Measurements from ENCODE around the gene YBX1.
"Not testable (repeated sequence)": the region's sequence is repeated elsewhere in the genome, so short reads cannot be mapped to it uniquely, and the experiment has no call there.

The YBX1 gene

GRCh38 chr1:42703888-42704464, 21.8 kb downstream of the YBX1 start:
- TF ChIP-seq CTCF (conservative IDR thresholded peaks at IDR 0.05; ENCODE audit: low read depth, low read length) = no peak
- no peak for DNase-seq (ENCODE audit: low read depth)
- no peak overlapping the region for H3K4me3 ChIP-seq (ENCODE audit: low read depth, low read length)

- not testable (repeated sequence) for H3K4me3 ChIP-seq (ENCODE audit: low read depth, low read length); DNase-seq (ENCODE audit: low read depth)
Measured at GRCh38 chr1:42712808-42713207, 30.6 kb downstream of the YBX1 start.

DNA sequence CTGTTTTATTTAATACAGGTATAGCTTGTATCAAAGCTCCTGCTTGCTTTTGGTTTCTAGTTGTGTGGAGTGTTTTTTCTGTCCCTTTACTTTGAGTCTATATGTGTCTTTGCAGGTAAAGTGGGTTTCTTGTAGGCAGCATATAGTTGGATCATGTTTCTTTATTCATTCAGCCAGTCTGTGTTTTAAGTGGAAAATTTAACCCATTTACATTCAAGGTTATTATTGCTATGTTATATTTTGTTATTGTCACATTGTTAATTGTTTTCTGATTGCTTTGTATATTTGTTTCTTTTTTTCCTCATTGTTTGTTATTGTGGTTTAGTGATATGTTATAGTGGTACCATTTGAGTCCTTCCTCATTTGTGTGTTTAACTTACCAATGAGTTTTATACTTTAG, 31.1 kb downstream of the YBX1 start:
- no peak for DNase-seq (ENCODE audit: low read depth)
- no peak for TF ChIP-seq CTCF (conservative IDR thresholded peaks at IDR 0.05; ENCODE audit: low read depth, low read length)
- no peak overlapping the region for H3K4me3 ChIP-seq (ENCODE audit: low read depth, low read length)

DNA sequence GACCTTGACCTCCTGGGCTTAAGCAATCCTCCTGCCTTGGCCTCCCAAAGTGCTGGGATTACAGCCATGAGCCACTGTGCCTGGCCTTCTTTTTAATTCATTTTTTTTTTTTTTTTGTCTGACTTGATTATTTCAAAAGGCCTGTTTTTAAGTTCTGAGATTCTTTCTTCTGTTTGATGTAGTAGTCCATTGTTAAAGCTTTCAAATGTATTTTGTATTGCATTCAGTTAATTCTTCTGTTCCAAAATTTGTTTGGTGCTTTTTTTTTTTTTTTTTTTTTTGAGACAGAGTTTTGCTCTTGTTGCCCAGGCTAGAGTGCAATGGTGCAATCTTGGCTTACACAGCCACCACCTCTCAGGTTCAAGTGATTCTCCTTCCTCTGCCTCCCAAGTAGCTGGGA, 32.2 kb downstream of the YBX1 start:
- DNase-seq (ENCODE audit: low read depth); H3K4me3 ChIP-seq (ENCODE audit: low read depth, low read length): not testable (repeated sequence)

DNA sequence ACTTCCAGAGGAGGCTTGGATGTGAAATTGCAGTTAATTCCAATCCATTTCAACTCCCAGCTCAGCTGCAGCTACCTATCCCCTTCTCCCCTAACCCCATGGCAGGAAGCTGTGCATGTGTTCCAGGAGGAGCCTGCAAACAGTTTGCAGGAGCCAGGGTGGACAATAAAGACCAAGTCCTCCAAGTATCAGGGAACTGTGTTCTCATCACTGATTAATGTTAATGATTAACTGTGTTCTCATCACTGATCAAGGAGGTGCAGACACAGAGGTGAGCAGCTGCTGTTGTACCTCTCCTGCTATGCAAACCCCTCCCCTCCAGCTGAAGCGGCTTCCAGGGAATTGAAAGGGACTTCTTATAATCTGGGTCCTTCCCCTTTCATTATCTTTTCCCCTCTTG, 38.6 kb downstream of the YBX1 start:
- no peak for DNase-seq (ENCODE audit: low read depth)
- no peak overlapping the region for H3K4me3 ChIP-seq (ENCODE audit: low read depth, low read length)
- TF ChIP-seq CTCF (conservative IDR thresholded peaks at IDR 0.05; ENCODE audit: low read depth, low read length) = no peak

GRCh38 chr1:42721926-42722325, 39.7 kb downstream of the YBX1 start:
- DNase-seq (ENCODE audit: low read depth) = no peak
- no peak overlapping the region for H3K4me3 ChIP-seq (ENCODE audit: low read depth, low read length)
- TF ChIP-seq CTCF (conservative IDR thresholded peaks at IDR 0.05; ENCODE audit: low read depth, low read length) = no peak

GRCh38 chr1:42722403-42722802, 40.2 kb downstream of the YBX1 start:
- not testable (repeated sequence) for H3K4me3 ChIP-seq (ENCODE audit: low read depth, low read length); DNase-seq (ENCODE audit: low read depth)

- TF ChIP-seq CTCF (conservative IDR thresholded peaks at IDR 0.05; ENCODE audit: low read depth, low read length) = no peak
Measured at GRCh38 chr1:42723511-42723910, 41.3 kb downstream of the YBX1 start.

DNA sequence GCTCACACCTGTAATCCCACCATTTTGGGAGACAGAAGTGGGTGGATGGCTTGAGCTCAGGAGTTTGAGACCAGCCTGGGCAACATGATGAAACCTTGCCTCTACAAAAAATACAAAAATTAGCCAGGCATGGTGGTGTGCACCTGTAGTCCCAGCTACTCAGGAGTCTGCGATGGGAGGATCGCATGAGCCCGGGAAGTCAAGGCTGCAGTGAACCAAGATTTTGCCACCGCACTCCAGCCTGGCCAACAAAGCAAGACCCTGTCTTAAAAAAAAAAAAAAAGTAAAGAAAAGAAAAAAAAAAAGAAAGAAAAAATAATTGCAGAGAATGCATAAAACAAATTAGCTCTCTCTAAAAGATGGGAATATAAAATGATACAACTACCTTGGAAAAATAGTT, 43.6 kb downstream of the YBX1 start:
- H3K4me3 ChIP-seq (ENCODE audit: low read depth, low read length); DNase-seq (ENCODE audit: low read depth): not testable (repeated sequence)

More at GRCh38 chr1:42723511-42723910, 41.3 kb downstream of the YBX1 start:
- no peak for DNase-seq (ENCODE audit: low read depth)
- no peak overlapping the region for H3K4me3 ChIP-seq (ENCODE audit: low read depth, low read length)

All from choroid plexus epithelial cell (primary cell).